Measurements from ENCODE around the gene TSNAXIP1.
"Not testable (repeated sequence)": the region's sequence is repeated elsewhere in the genome, so short reads cannot be mapped to it uniquely, and the experiment has no call there.

Gene TSNAXIP1

DNA sequence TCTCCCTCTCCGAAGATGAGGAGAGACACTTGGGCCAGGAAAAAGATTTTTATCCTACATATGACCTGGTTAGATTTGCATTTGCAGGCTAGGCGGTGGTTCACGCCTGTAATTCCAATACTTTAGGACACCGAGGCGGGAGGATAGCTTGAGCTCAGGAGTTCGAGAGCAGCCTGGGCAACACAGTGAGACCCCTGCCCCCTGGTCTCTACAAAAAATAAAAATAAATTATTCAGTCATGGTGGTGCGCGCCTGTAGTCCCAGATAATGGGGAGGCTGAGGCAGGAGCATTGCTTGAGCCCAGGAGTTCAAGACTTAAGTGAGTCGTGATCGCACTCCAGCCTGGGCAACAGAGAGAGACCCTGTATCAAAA lies 27.5 kb downstream of the TSNAXIP1 start:
- DNase-seq (ENCODE audit: insufficient read length, low spot score) (no peak), FAIRE-seq (no peak)
- no peak for TF ChIP-seq POLR2A (IDR thresholded peaks at IDR 0.05; ENCODE audit: low read depth, low read length)

DNA sequence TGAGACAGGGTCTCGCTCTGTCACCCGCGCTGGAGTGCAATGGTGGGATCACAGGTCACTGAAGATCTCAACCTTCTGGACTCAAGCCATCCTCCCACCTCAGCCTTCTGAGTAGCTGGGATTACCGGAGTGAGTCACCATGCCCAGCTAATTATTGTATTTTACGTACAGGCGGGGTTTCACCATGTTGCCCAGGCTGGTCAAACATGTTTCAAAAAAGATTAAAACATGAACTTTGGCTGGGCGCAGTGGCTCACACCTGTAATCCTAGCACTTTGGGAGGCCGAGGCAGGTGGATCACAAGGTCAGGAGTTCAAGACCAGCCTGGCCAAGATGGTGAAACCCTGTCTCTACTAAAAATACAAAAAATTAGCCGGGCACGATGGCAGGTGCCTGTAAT lies 30.5 kb downstream of the TSNAXIP1 start:
- DNase-seq (ENCODE audit: insufficient read length, low spot score); FAIRE-seq: not testable (repeated sequence)

DNA sequence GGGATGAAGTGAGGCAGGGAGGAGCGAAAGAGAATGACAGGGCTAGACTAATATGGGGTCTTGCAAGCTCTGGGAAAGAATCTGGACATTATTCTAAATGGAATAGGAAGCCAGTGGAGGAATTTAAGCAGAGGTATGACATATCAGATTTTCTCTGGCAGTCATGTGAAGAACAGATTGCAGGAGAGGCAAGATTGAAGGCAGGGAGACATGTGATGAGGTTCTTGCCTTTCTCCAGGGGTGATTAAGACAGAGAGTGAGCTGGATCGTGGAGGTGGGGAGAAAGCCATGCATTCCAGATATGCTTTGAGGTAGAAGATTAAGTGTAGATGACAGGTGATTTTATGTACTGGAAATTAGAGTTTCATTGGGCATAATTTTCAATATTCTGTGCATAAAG lies 31.1 kb downstream of the TSNAXIP1 start:
- TF ChIP-seq POLR2A (IDR thresholded peaks at IDR 0.05; ENCODE audit: low read depth, low read length), result no peak
- DNase-seq (ENCODE audit: insufficient read length, low spot score), result no peak
- no peak for FAIRE-seq

DNA sequence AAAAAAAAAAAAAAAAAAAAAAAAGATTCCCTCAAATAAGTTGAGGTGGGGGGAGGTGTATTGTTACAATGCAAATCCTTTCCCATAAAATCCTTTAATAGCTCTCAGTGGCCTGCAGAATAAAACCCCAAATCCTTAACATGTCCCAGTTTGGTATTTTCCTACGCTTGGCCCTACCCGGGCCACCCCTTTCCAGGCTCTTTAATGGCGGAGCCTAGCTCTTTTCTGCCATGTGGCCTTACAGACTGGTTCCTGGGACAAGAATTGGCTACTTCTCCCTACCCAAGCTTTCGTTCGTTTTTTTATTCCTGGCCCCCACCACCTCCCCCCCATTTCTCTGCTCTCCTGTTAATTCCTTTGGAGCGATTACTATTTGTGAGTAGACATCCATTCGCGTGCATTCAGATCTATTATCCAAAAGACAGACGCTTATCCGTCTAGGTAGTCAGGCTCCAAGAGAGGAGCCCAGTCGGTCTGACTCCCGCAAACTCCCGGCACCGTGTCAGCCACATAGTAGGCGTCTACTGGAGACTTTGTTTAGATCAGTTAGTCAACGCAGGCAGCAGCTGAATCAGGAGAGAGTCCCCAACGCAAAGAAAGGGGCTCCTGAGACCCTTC lies 34.6 kb downstream of the TSNAXIP1 start:
- FAIRE-seq (no peak), DNase-seq (ENCODE audit: insufficient read length, low spot score) (no peak)
- no peak for TF ChIP-seq POLR2A (IDR thresholded peaks at IDR 0.05; ENCODE audit: low read depth, low read length)

DNA sequence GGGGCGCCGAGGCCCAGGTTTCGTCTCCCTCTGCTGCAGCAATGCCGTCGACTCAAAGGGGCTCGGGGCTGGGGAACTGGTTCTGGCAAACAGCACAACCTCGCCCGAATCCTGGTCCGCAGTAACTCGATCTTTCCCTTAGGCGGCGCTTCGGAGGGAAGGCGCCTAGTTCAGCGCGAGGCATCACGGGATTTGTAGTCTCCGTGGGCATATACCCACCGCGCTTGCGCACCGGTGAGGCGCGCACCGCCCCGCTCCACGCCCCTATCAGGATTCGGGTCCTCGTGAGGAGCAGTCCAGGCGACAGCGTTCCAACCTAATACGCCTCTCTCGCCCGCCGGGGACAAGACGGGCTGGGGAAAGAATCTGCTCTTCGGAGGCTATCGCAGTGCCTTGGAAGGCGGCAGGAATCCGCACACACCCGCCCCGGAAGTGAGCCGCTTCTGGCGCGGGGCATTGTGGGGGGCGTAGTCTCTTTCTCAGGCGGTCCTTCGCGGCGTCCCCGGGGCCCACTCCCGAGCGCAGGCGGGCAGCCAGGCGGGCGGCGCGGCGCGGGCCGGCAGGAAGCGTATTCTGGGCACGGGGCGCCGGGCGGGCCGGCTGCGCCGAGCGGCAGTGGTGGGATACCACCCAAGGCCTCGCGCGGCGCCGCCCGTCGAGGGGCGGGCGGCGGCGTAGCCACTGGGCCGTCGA lies 35.3 kb downstream of the TSNAXIP1 start, which contains the start of gene THAP11:
THAP11 (plus strand) TSS at position 505 of the 693 bp plus-strand sequence. CDS start 235 bp downstream, outside the sequence.
- FAIRE-seq, result no peak
- no peak for TF ChIP-seq POLR2A (IDR thresholded peaks at IDR 0.05; ENCODE audit: low read depth, low read length)
- peak; percentile 94 for DNase-seq (ENCODE audit: insufficient read length, low spot score)

DNA sequence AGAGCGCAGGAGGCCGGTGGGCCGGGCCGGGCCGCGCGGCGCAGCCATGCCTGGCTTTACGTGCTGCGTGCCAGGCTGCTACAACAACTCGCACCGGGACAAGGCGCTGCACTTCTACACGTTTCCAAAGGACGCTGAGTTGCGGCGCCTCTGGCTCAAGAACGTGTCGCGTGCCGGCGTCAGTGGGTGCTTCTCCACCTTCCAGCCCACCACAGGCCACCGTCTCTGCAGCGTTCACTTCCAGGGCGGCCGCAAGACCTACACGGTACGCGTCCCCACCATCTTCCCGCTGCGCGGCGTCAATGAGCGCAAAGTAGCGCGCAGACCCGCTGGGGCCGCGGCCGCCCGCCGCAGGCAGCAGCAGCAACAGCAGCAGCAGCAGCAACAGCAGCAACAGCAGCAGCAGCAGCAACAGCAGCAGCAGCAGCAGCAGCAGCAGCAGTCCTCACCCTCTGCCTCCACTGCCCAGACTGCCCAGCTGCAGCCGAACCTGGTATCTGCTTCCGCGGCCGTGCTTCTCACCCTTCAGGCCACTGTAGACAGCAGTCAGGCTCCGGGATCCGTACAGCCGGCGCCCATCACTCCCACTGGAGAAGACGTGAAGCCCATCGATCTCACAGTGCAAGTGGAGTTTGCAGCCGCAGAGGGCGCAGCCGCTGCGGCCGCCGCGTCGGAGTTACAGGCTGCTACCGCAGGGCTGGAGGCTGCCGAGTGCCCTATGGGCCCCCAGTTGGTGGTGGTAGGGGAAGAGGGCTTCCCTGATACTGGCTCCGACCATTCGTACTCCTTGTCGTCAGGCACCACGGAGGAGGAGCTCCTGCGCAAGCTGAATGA lies 36.0 kb downstream of the TSNAXIP1 start:
- TF ChIP-seq POLR2A (IDR thresholded peaks at IDR 0.05; ENCODE audit: low read depth, low read length), result no peak
- FAIRE-seq, result no peak
- DNase-seq (ENCODE audit: insufficient read length, low spot score), result no peak

DNA sequence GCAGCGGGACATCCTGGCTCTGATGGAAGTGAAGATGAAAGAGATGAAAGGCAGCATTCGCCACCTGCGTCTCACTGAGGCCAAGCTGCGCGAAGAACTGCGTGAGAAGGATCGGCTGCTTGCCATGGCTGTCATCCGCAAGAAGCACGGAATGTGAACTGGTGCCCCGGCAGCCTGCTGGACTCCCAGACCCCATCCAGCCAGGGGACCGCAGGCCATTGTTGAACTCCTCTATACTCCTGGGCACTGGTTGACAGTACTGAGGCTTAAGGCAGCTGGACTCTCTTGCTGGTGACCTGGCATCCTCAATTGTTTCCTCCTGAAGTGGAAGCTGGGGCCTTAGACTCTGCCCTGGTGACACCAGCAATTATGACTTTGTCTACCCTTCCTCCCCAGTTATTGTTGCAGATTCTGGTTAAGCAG lies 36.7 kb downstream of the TSNAXIP1 start:
- no peak for DNase-seq (ENCODE audit: insufficient read length, low spot score)
- FAIRE-seq, result no peak

DNA sequence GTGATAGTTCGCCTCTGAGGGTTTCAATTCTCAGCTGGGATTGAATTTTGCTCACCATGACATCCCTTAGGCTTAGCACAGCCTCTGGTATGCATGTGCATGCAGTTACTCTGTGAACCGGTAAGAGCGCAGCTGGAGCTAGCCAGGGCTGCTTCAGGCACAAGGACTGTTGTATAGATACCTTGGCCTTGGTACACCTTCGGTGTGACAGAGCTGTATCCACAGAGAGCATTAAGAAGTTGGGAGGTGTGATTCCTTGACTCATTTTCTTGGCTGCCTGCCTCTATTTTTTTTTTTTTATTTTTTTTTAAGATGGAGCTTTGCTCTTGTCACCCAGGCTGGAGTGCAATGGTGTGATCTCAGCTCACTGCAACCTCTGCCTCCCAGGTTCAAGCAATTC lies 37.8 kb downstream of the TSNAXIP1 start:
- DNase-seq (ENCODE audit: insufficient read length, low spot score) (no peak), FAIRE-seq (no peak)
- no peak for TF ChIP-seq POLR2A (IDR thresholded peaks at IDR 0.05; ENCODE audit: low read depth, low read length)

More for the DNA sequence above, 36.7 kb downstream of the TSNAXIP1 start:
- no peak for TF ChIP-seq POLR2A (IDR thresholded peaks at IDR 0.05; ENCODE audit: low read depth, low read length)

DNA sequence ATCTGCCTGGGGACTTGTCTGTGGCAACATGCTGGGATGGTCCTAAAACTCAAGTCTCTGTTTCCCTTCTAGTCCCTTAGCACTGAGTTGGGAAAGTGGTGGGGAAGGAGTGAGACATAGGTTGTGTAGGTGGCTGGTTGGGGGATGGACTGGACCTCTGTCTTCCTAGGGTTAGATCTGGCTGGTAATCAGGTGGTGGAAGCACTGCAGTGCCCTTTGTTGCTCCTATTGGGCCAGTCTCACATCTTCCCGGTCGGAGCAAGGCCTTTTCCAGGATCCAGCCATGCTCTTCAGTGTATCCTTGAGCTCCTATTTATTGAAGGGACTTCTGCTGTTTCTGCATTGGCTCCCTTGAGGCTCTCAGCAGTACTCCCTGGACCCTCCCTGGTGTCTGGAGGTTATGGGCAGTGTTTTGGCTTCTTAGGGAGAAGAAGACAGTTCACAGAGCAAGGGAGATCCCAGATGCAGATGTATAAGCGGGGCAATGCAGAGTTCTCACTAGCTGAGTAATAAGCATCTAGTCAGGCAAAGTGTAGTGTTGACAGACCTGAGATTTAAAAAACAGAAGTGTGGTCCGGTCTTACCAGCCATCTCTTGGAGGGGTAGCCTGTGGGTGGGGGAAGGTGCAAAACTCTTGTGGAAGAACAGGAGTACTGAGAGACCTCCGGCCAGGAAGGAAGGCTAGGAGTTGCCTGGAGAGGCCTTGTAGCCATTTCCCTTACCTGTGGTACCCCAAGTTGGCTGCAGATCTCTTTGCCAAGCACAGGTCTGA lies 38.8 kb downstream of the TSNAXIP1 start:
- TF ChIP-seq POLR2A (IDR thresholded peaks at IDR 0.05; ENCODE audit: low read depth, low read length), result no peak
- DNase-seq (ENCODE audit: insufficient read length, low spot score) (no peak), FAIRE-seq (no peak)

DNA sequence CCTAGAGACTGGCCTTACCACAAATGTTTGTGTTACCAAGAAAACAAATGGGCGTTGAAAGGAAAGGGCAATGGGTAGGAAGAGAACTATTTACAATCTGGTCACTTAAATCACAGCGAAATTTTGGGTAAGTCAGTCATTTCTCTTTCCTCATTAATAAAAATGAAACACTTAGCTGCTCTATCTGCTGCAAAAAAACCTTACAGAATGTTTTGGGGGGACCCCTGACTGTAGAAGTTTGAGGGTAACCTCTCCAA lies 39.3 kb downstream of the TSNAXIP1 start:
- DNase-seq (ENCODE audit: insufficient read length, low spot score) (no peak), FAIRE-seq (no peak)
- no peak for TF ChIP-seq POLR2A (IDR thresholded peaks at IDR 0.05; ENCODE audit: low read depth, low read length)

DNA sequence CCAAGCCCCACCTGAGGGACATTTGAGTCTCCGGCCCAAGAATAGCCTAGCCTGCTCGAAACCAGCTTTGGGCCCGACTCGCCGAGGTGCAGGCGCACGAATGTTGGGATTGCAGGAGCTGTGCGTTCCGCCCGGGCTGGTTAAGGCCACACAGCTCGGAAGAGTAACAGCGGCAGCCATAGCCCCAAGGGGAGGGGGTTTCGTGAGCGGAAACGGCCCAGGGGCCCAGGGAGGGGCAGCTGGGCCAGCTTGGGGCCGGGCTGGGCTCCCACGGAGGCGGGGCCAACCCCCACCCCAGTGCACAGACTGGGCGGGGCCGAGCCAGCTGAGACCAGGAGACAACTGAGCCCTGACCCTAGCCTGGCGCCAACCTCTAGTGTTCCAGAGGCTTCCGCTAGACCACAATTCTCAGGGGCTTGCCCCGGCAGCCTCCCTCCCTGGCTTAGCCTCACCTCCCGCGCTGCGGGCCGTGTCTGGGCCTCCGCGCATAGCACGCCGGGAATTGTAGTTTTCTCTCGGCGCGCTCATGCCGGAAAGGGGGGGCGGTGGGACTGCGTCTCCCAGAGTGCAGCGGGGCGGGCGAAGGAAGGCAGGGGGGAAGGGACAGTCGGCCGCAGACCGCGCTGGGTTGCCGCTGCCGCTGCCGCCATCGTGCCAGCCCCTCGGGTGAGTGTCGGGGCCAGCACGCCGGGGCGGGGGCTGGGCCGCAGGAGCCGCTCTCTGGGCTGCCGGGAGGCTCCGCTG lies 39.8 kb downstream of the TSNAXIP1 start, which contains the start of gene NUTF2:
NUTF2 (plus strand) TSS at position 614 of the 744 bp plus-strand sequence. CDS start 18,198 bp downstream, outside the sequence.
- TF ChIP-seq POLR2A (IDR thresholded peaks at IDR 0.05; ENCODE audit: low read depth, low read length), result peak; percentile 40
- no peak for FAIRE-seq
- DNase-seq (ENCODE audit: insufficient read length, low spot score), result peak; percentile 87

DNA sequence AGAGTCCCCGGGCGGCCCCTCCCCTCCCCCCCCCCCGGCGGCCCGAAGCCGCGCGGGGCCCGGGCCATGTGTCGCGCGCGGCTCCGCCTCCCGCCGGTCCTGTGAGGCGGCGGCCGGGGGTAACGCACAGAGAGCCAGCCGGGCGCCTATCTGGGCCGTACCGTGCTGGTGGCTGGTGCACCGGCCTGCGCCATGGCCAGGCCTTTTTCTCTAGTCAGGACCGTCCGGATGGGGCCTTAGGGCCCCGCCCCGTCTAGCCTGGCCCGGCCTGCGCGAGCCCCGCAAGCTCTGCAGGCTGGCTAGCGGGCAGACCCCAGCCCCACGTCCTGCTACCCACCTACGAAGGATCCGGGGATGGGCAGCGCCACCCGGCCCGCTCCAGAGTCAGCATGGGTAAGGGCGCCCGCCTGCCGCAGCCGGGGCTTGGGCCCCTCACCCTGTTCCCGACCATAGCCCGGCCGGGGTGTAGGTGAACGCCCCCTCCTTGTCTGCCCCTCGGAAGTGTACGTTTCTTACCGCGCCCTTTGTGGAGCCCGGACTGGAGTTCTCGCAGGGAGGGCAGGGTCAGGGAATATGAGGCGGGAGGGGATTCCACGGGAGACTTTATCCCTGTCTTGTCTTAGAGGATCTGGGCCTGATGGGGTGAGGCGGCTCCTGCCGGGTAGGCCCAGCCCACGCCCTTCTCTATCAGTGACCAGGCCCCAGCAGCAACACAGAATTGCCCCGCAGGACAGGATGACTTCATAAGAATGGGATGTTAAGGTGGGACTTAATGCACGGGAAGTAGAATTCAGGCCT lies 40.6 kb downstream of the TSNAXIP1 start, which contains the start of gene CENPT:
CENPT (minus strand) TSS at position 630 of the 798 bp plus-strand sequence. CDS start 13,834 bp downstream, outside the sequence.
- TF ChIP-seq POLR2A (IDR thresholded peaks at IDR 0.05; ENCODE audit: low read depth, low read length), result no peak
- no peak for FAIRE-seq
- DNase-seq (ENCODE audit: insufficient read length, low spot score), result peak; percentile 75
